Measurements from ENCODE around the gene CRYBA4.

The CRYBA4 gene

DNA sequence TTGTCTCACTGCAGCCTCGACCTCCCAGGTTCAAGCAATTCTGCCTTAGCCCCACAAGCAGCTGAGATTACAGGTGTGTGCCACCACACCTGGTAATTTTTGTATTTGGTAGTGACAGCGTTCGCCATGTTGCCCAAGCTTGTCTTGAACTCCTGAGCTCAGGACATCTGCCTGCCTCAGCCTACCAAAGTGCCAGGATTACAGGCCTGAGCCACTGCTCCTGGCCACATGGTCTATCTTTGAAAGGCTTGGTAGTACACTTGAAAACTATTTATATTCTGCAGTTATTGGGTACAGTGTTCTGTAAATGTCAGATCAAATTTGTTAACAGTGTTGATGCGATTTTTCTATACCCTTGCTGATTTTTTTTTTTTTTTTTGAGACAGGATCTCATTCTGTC lies 9.5 kb downstream of the CRYBA4 start:
- no peak for DNase-seq

DNA sequence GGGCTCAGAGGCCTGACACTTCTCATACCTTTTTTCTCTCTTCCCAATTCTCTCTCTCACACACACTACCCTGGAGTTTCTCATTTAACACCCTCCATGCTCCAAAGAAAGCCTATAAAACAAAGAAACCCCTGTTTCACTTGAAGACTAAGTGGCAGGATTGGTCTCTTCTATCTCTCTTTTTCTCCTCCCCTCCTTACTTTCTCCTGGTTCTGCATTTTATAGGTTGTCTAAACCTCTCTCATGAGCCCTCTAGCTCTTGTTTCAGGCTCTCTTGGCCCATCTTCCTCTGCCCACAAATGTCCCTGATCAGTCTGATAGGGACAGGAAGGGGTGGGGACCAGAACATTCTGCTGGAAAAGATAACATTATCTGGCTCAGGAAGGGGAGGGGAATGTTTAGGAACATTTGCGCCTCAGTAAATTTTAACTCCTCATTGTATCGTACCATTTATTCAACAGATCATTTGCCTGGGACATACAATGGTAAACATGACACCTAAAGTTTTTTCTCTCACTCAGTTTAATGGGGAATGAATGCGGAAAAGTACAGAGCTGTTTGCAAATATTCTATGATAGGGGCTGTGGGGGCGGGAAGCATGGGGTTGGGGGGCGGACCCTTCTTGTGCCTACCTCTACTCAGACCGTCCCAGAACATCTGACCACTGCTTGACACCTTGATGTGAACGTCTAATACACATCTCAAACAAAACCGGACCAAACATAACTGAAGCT lies 10.8 kb downstream of the CRYBA4 start:
- no peak for DNase-seq

DNA sequence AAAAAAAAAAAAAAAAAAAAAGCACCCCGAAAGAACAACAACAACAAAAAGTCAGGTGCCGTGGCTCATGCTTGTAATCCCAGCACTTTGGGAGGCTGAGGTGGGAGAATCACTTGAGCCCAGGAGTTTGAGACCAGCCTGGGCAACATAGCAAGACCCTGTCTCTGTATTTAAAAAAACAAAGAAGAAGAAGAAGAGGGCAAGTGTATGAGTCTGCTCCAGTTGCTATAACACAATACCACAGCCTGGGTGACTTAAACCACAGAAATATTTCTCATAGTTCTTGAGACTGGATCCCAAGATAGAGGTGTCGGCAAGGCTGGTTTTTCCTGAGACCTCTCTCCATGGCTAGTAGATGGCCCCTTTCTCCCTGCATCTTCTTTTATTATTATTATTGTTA lies 12.4 kb downstream of the CRYBA4 start:
- no peak for DNase-seq

DNA sequence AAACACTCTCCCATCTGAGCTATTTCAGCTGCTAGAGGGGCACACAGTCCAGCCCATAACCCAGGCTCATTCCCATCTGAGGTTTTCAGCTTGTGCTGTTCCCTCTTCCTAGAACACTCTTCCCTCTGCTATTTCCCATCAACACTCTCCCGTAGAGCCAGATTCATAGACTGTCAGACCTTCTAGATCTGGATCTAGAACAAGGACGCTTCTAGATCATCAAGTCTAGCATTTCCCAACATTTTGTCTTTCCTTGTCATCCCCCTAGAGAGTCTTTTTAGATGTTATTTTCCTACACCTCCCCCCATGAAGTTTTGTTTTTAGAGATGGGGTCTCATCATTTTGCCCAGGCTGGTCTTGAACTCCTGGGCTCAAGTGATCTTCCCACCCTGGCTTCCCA lies 13.4 kb downstream of the CRYBA4 start:
- no peak for DNase-seq

DNA sequence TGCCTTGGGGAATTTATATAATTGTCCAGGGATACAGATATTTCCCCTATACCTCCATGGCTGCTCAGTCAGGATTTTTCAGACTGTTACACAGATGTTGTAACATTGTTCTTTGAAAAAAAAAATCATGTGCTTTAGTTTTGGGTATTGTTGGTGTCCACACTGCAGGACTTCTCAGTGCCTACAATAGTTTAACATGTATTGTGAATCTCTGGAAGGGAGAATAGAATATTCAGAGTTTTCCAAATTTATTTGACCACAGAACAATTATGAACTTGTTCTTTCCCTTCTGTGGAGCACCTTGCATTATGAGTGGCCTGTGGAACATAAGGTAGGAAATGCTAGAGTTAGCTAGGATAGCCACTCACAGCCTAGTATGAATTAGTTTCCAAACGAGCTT lies 14.5 kb downstream of the CRYBA4 start:
- DNase-seq = no peak

DNA sequence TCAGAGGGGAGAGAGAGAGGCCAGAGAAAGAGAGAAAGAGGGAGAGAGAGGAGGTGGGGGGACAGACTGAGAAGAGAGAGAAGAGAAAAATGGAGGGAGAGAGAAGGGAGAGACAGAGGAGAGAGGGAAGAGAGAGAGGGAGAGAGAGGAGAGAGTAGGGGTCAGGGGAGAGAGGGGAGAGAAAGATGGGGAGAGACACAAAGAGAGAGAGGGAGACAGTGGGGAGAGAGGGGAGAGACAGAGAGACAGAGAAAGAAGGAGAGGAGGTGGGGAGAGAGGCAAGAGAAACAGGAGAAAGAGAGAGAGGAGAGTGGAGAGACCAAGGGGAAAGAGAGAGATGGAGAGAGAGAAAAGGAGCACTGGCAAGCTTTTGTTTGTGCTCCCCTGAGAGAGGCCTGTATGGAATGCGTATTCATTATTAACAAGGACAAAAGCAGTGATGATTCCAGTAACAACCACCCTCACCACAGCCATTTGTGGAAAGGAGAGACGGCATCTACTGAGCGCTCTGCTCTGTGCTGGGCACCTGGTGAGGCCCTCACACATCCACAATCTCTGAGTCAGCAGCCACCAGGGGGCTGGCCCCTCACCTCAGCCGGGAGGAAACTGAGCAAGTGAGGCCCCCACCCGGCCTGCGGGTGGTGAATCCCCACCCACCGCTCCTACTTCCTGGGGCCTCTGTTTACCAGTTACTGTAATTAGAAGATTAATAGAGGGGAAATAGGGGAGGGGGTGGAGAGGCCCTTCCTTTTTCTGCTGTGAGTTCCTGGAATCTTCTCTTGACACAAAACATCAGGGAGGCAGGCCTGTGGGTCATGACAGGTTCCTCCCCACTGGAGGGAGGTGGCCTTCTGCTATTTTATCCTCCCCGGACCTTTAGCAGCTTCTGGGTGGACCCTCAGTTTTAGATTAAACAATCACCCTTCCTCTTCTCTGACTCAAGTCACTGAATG lies 21.0 kb downstream of the CRYBA4 start:
- DNase-seq = no peak

DNA sequence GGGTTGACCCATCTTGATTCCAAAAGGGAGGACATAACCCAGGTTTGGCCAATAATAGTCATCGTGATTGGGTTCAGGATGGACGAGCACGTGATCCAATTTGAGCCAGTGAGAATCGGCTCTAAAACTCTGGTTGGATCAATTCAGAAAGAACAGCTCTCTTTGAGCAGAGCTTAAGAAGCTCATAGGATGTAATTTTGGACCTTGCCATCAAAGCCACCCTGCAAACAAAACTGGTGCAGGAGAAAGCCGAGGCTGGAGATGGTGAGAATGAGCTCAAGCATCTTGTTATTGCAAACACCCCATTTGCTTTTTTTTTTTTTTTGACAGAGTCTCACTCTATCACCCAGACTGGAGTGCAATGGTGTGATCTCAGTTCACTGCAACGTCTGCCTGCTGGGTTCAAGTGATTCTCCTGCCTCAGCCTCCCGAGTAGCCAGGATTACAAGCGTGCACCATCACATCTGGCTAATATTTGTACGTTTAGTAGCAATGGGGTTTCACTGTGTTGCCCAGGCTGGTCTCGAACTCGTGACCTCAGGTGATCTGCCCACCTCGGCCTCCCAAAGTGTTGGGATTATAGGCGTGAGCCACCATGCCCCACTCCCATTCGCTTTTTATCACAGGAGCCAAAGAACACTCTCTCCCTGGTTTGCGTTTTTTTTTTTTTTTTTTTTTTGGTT lies 21.8 kb downstream of the CRYBA4 start:
- DNase-seq = no peak

DNA sequence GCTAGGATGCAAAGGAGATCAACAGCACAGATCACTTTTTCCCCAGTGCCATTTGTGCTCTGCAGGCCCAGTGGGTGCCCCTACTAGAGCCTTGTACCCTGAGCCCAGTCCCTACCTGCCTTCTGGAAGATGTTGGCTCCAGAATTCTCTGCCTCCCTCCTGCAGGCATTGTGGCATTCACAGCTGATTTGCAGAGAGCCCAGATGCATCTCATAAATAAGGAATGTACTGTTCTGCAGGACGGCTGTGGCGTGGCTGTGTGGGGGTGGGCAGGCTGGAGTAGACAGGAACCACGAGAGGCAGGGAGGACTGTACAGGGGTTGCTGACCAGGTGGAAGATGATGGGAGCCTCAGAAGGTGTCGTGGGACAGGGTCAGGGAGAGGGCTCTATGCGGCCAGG lies 24.4 kb downstream of the CRYBA4 start:
- no peak for DNase-seq

DNA sequence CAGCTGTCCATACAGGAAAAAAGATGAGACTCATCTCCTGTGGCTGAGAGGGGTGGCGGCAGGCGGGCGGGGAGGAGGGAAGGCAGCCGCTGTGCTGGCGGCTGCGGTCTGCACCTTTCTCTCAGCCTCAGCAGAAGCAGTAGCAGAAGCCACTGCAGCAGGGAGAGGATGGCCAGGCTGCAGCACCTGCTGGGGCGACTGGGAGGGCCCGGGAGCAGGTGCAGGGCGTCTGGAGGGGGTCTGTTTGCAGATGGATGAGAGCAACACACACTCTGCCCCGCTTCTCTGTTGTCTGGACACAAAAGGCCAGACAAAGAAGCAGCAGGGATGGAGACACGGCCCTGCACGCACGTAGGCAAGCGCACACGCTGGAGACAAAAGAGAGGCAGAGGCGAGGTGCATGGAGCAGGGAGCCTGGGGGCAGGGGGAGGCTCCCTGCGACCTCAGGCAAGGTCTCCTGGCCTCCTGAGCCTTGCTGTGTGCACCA lies 26.3 kb downstream of the CRYBA4 start:
- no peak for DNase-seq

DNA sequence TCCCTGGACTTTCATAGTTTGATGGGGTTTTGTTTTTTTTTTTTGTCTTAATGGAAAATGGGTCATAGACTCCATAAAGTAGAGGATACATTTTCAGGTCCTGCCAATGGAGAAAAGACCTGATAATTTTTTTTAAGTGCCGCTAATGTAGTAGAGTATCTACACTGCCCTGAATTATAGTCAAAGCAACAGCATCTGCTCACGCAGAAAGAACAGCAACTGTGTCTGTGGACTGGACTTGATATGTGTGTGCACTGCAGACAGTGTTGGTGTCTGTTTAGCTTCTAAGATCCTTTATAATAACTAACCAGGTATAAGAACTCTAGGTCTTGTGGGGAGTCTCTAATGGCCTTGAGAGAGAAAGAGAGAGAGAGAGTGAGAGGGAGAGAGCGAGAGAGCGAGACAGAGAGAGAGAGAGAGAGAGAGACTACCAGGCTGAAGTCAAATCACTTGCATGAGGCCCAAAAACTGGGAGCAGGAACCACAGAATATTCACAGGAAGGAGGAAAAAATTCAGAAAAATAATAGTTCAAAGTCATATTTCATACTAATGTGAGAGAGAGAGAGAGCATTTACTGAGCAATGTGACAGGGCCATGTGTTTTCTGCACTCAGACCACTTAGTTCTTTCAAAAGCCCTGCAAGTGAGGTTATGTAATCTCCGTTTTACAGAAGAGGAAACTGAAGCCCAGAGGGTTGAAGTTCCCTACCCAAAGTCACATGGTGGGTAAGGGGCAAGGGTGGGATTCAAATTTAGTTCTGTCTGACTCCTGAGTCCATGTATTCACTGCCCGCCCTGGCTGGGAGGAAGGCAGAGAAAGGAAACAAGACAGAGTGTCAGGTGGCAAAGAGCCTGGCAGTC lies 27.0 kb downstream of the CRYBA4 start:
- no peak for DNase-seq

DNA sequence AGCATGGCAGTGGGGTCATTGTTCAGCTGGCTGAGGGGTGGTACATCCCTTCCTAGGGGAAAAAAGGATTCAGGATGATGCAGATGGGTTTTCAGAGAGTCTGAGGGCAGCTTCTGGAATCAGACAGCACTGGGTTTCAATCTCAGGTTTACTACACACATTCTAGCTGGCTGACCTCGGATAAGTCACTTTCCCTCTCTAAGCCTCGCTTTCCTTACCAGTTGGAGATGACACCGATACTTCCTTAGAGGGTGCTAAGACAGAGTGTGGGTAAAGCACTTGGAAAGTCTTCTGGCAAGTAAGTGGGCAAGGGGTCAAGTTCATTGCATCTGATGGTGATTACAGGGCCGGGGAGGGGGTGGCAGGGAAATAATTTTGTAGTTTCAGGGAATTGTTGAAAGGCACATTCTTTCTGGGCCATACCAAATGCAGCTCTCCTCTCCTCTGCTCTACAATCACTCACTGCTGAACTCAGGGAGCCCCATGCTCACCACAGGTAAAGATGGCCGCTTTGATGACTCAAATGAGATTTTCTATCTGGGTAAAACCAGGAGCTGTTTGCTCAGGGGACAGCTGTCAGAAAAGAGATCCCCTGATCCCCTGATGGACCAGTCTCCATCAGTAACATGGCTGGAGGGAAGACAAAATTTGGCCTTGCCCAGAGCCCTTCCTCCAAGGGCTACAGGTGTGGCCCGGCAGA lies 29.1 kb downstream of the CRYBA4 start:
- no peak for DNase-seq

DNA sequence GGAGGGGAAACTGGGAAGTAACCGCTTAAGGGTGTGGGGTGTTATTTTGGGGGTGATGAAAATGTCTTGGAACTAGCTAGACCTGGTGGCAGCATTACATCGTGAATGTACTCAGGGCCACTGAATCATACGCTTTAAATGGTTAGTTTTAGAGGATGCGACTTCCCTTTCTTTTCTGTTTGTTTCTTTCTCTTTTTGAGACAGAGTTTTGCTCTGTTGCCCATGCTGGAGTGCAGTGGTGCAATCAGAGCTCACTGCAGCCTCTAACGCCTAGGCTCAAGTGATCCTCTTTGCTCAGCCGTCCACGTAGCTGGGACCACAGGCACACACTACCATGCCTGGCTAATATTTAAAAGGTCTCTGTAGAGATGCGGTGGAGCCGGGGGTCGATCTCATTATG lies 30.1 kb downstream of the CRYBA4 start:
- DNase-seq = no peak

DNA sequence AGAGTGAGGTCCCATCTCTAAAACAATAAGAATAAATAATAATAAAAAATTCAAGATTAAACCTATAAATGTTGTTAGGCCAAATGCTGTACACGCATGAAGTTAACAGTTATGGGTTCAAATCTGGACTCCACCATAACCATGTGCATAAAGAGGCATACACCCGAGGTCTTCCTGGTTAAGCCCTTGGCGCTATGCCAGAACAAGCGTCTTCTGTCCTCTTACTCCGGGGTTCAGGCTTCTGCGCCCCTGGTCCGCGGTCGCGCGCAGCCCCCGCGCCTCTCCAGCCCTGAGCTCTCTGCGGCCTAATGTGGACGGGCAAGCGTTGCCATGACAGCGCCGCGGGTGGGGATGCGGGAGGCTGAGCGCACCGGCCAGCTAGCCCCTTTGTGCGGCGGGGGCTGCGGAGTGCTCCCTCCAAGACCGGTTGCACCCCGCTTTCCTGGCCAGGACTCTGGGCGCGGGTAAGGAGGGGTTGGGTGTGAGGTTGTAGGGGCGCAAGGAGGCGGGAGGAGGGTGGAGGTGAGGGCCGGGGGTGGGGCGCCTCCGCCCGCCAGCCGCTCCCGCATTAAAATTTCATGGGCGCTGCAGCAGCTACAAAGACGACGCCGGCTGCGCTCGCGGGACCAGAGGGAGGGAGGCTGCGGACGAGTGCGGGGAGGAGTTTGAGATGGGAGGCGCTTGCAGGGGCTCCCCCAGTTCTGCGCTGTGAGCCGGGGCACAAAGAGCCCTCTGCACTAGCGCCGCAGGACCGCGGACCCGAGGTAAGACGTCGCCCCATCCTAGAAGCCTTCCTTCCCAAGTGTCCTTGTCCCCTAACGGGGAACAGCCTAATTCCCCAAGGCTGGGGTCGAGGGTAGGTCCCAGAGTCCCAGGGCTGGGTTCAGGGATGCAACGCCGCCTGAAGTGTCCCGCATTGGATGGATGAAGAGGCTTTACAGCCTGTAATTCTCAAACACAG lies 35.4 kb downstream of the CRYBA4 start, which contains the start of gene MIAT:
Gene MIAT, plus strand, starts transcription at position 698 of the 961 bp plus-strand sequence.
- no peak for DNase-seq

DNA sequence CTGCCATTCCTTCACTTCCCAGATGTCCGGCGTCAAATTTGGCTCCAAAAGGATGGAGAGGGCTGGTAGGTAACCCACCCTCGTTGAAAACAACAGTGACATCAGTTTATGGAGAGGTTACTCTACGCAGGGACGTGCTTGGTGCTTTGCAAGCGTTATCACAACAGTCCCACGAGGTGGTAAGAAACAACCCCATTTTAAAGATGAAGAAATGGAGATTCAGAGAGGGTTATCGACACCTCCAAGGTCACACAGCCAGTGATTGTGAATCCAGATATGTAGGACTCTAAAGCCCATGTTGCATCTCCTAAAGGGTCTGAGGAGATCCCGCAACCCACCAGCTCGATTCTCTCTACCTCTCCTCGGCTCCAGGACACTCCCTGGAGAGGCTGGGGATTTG lies 36.4 kb downstream of the CRYBA4 start:
- DNase-seq = no peak

DNA sequence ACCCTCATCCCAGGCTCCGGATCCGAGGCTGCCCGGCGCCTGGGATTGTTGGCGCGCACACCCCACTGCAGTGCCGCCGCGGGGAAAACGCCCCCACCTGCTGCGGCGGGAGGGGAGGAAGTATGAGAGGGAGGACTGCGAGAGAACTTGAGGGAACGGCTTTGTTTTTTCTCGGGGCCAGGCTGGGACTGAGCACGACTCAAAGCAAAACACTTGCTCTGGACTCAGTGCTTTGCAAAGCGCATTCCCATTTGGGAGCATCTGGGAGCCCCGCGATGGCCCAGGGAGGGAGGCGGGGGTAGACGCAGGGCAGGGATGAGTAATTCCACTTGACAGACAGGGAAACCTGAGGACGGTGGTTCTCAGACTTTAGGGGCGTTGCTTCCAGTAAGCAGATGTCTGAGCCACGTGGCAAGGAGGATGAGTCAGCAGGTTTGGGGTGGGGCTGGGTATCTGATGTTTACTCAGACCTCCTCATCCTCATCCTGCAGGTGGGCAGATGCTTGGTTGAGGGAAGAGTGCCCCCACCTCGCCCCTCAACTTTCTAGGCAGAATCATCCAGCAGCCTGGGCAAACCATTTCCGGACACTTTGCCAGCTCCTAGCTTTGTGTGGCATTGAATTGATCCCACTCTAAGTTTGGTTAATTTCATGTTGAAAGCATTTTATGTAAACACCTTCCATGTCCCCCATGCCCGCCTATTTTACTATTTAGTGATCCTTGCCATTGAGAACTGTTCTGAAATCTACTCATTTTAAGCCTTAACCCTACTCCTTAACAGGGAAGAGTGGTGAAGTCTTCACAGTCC lies 37.1 kb downstream of the CRYBA4 start:
- no peak for DNase-seq

DNA sequence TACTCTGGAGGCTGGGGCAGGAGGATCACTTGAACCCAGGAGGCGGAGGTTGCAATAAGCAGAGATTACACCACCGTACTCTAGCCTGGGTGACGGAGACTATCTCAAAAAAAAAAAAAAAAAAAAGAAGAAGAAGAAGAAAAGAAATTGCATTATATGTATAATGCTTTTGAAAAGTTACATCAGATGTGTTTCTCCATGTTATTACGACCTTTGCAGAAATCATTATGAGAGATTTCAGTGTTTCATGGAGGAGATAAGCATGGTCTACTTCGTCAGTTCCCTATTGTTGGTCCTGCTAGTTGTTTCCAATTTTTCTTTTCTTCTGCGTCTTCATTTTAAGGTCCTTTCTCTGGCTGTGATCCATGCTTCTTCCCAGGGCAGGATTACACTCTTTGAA lies 38.6 kb downstream of the CRYBA4 start:
- no peak for DNase-seq

DNA sequence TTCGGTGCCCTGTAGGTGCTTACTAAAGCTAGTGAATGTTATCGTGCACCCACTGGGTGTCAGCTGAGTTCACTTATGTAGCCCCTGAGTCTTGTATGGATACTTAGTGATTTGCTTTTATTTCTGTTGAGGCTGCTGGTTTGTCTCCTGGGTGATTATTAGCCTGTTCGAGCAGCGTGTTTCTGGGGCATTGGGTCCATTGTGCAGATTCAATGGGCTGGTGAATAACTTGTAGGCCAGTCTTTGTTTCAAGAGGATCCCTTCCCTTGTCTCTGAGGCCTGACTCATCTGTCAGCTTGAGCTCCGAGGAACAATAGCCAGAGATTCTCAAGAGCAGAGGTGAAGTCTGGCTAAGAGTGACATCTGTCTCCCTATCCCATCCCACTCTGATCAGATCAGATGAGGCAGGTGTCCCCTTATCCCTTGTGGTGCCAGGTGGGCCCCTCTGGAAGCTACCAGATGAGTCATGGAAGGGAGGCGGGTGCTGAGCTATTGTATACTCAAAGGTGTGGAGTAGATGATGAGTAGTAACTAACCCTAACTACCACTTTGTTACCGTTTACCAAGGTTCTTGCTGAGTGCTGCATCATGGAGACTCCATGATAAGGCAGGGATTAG lies 39.3 kb downstream of the CRYBA4 start:
- no peak for DNase-seq

DNA sequence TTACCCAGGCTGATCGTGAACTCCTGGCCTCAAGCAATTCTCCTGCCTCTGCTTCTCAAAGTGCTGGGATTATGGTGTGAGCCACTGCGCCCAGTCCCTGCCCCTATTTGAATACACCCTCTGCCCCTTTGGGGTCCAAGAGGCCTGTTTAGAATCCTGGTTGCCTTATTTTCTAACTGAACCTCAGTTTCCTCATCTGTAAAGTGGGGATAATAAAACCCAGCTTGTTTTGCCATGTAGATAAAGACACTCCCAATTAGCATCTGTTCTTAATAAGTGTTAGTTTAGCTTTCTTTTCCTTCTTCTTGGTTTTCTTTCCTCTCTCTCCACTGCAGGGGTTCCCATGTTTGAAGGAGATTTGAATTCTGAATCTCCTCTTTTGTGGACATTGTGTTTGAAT lies 40.4 kb downstream of the CRYBA4 start:
- no peak for DNase-seq

DNA sequence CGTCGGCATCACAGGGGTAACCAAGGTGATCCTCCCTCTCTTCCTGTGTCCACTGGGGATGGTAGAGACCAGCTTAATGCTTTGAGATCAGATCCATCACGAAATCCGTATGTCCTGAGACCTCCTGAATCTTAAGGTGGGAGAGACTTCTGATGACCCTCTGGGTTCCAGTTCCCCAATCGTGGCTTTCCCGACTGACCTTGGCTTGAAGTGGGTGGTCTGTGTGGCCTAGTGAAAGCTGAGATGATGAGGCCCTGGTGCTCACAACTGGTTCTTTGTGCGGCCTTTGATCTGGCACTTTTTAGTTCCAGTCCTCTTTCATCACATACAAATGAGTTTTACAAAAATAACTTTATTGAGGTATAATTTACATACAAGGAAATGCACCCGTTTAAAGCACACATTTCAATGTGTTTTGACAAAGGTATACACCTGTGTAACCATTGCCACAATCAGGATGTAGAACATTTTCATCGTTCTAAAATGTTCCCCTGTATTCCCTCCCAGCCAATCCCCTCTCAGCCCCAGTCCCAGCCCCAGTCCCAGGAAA lies 41.7 kb downstream of the CRYBA4 start:
- no peak for DNase-seq
